NCI-H69 (cell line): ENCODE results near the gene MYBPC2.

Experiments
- DNase-seq: peaks from one replicate; lab custom pipeline; 2025; lab: John Stamatoyannopoulos, UW

MYBPC2 gene

DNA sequence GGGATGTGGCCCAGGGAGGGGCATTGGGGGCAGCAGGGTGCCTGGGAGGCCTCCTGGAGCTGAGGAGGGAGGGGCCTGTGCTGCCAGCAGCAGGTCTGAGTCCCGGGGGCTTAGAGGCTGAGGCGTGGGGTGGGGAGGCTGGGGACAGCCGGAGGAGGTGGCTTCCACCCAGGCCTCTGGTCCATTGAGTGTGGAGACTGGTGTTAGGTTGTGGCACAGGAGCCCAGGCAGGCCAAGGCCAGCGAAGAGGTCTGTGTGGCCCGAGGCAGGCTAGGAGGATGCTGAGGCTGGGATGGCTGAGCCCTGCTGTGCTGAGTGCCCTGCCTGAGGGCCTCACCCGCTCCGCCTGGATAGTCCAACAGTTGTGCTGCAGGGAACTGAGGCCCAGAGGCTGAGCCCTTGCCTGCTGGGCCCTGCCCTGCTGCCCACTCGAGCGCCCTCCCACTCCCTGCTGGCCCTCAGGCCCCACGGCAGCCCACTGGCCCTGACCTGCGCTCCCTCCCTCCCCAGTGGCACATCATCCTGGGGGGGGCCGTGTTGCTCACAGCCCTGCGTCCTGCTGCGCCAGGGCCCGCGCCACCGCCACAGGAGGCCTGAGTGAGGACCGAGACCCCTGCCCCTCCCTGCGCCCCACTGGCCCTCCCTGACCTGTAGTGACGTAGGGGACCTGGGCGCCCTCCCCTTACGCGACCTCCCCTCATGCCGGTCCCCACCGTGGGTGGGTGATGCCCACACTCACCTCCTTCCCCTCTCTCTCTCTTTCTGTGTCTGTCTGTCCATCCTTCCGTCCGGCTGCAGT lies 48.9 kb downstream of the MYBPC2 start:
- DNase-seq = no peak

DNA sequence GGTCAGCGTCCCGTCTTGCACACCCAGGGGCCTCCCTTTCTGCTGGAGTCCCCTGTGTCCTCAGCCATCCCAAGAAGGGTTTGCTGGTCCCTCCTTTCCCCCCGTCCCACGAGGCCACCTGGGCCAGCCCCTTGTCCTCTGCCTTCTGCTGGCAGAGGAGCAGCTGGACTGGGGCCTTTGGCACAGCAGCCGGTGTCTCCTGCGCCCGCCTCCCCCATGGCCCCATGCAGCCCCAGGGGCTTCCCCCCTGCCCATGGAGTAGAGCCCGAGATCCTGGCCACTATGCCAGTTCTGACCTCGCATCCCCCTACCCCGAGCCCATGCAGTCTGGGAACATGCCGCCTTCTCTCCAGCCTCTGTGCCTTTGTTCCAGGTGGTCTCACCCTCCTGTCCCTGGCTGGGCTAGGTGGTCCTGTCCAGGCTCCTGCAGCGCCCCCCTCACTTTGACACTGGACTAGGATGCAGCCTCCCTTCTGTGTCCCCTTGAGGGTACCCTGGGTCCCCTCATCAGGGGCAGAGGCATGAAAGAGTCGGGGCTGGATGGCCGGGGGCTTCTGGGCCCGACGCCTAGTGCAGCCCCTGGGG lies 49.7 kb downstream of the MYBPC2 start:
- no peak for DNase-seq

DNA sequence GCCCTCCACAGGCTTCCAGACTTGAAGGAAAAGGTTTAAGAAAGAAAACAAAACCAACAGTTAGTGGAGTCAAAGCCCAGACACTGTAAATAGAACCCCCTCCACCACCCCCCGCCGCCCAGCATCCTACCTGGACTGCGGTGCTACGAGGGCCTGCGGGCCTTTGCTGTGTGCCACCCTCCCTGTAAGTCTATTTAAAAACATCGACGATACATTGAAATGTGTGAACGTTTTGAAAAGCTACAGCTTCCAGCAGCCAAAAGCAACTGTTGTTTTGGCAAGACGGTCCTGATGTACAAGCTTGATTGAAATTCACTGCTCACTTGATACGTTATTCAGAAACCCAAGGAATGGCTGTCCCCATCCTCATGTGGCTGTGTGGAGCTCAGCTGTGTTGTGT lies 50.2 kb downstream of the MYBPC2 start:
- no peak for DNase-seq

DNA sequence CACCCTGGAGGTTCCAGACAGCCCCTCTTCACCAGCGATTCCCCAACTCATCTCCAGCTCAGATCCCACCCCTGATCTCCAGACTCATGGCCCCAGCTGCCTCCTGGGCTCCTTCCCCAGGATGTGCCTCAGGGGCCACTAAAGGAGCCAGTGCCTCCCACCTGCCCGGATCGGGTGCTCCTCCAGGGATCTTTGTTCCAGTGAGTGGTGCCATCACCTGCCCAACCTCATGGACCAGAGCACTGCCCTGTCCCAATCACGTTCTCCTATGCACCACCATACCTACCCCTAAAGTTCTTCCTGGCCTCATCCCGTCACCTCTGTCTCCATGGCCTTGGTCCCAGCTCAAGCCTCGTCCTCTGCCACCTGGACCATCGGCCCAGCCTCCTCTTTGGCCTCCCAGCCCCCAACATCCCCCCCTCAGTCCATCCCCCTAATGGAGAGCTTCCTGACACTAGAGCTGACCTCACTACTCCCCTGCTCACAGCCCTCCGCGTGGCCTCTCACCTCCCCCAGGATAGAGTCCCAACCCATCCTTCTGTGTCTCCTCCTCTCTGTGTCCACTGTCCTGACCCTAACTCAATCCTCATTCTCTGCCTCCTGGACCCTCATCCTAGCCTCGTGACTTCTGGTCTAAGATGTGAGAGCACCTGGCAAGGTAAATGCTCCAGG lies 52.7 kb downstream of the MYBPC2 start:
- DNase-seq = no peak

DNA sequence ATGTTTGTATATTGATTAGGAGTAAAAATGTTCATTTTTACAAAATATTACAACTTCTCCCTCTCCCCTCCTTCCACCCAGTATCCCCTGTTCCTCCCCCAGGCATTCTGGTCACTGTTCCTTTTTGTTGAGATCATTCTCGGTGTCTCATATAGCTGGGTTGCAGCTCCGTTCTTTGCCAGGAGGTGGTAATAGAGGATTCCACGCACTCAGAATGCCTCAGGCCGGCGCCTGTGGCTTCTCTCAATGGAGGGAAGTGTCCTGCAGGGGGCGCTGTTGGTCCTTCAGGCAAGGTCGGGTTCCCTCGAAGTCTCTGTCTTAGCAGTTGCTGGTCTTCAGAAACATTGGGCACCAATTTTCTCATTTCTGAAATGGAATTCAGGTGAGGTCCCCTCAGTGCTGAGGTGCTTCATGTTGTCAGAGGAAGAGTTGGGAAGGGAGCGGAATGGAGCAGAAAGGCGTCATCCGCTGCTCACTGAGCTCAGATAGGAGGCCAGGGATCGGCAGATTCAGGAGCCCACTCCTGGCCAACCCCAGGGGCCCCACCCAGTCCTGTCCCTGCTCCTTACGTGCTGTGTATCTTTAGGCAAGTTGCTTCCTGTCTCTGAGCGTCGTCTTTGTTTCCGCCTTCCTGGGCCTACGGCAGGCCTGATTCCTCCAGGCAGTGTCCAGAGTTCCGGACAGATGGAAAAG lies 54.3 kb downstream of the MYBPC2 start:
- peak; percentile 65 for DNase-seq

DNA sequence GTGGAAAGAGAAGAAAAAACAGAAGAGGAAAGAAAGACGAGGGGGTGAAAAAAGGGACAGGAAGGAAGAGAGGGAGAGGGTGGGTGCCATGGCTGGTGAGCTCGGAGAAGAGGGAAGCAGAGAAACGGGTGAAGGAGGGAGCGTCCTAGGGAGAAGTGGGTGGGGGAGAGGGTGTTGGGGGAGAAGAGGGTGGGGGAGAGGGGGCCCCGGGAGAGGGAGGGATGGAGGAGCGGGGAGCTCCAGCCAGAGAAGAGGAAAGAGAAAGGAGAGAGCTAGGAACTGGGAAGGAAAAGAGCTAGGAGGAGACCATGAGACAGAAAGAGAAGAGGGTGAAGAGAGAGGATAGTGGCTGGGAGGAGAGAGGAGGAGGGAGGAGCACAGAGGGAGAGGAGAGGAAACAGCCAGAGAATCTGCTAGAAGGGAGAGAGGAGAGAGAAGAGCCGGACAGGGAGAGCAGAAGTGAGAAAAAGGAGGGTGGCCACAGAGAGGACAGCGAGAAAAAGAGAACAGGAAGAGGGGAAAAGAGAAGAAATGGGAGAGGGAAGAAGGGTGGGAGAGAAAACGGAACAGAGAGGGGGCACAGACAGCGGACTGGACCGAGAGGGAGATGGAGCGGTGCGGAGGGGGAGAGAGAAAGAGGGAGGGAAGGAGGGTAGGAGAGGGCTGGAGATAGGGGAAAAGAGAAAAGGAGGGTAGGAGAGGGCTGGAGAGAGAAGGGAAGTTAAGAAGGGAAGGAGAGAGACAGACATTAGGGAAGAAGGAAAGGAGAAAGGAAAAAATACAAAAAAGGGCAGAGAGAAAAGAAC lies 55.9 kb downstream of the MYBPC2 start:
- DNase-seq = no peak

DNA sequence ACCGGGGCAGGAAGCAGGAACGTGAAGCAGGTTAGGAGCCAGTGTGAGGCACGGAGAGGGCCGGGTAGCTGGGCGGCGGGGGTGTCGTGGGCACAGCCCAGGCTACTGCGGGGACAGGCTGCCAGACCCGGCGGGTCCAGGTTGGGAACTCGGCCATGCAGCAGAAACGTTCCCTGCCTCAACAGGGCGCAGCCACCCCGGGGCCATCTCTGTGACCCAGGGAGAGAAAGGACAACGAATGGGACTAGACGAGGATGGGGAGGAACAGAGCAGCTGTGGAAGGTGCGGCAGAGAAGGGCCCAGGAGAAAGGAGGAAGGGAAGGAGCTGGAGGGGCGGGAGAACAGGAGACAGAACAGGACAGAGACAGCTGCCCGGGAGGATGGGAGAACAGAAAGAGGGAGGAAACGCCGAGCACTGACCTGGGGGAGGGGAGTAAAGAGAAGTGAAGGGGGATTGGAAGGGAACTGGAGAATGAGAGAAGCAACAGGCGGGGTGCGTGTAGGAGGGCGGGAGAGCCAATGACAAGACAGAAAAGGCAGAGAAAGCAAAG lies 56.8 kb downstream of the MYBPC2 start:
- no peak for DNase-seq

DNA sequence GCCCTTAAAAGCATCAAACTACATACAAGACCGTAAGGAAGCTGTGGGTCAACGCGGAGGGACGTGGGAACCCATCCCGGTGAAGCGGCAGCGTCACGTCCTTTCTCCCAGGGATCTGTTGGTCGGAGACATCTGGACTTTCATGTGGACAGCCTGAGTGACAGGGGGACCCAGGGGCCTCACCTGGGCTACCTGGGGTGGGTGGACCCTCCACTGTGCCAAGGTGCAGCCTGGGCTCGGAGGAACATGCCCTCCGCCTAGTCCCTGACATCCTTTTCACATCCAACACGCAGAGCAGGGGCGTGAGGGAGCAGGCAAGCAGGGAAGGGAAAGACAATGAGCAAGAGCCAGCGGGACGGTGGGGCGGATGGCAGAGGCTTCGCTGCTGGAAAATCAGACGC lies 57.7 kb downstream of the MYBPC2 start:
- no peak for DNase-seq

DNA sequence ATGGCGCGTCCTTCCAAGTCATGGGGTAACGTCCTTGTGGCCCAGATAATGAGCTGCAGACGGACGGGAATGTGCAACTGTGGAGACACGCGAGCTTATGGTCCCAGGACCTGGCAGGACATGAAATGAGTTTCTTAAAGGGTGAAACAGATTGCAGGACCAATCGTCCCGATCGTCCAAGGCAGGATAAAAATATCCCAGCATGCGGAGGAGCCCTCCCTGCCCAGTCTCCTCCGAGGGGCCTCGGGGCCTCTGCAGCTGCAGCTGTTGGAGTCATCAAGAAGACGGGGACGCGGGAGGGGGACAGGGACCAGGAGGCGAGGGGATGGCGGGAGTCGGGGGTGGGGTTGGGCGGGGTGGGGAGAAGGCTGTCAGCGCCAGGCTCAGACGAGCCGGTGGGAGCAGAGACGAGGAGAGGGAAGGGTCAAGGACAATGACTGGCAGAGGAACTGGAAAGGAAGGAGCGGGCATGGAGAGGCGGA lies 58.3 kb downstream of the MYBPC2 start:
- DNase-seq = no peak

DNA sequence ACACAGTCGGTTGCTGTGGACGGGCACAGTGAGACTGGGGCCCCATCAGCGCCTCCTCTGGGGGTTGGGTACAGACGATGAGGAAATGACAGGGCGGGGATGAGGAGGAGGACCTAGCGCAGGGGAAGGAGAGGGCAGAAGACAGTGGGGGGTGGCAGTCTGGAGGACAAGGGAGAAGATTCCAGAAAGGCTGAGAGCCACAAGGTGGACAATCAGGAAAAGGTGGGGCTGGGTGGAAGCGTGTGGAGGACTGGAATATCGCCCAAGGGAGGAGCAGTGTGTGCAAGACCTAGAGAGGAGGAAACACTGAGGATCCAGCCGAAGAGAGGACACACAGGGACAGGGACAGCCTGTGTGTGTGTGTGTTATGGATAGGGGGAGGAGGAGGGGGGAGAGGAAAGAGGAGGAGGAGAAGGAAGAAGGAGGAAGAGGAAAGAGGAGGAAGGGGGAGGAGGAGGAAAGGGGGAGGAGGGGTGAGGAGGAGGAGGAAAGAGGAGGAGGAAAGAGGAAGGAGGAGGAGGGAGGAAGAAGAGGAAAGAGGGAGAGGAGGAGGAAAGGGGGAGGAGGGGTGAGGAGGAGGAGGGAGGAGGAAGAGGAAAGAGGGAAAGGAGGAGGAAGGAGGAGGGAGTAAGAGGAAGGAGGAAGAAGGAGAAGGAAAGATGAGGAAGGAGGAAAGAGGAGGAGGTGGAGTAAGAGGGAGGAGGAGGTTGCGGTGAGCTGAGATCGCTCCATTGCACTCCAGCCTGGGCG lies 59.8 kb downstream of the MYBPC2 start:
- peak; percentile 42 for DNase-seq

DNA sequence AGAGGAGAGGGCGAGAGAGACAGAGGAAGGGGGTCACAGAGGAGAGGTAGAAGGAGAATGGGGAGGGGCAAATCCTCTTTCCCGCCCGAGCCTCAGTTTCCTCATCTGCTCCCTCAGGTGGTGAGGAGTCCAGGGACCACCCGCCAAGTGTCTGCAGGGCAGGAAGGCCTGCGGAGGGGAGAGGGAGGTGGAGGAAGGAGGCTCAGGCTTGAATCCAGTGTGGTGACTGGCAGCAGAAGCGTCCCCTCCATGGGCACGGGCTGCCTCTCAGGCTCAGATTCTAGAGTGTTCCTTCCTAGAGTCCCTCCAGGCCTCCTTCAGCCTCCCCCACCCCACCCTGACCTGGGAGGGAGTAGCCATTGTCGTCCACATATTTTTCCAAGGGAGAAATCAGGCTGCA lies 60.5 kb downstream of the MYBPC2 start:
- DNase-seq = no peak

DNA sequence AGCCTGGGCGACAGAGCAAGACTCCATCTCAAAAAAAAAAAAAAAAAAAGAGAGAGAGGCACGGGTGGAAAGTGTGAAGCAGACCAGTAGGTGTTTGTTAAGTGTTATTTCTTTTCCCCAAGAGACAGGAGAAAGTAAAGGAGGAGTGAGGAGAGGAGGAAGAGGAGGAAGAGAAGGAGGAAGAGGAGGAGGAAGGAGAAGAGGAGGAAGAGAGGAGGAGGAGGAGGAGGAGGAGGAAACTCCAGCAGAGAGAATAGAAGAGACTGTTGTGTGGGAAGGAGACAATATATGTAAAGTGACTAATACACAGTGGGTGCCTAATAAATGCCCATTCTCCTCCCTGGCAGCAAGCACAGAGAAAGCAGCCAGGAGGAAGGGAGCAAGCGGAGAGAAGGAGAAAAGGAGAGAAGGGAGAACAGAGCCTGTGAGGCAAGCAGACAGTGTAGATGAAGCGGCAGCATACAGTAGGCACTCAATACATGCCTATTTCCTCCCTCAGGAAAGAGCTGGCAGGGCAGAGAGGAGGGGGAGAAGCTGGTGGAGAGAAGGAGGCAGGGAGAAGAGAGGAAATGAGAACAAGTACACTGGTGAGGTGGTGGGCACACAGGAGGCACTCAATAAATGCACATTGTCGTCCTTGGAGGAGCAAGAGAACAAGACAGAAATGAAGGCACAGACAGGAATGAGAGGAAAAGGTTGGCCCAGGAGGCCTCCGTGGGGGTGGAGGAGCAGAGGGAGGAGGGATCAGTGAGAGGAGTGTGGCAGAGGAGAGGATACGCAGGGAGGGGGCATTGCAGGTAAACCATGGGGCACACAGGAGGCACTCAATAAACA lies 61.7 kb downstream of the MYBPC2 start:
- DNase-seq = no peak

DNA sequence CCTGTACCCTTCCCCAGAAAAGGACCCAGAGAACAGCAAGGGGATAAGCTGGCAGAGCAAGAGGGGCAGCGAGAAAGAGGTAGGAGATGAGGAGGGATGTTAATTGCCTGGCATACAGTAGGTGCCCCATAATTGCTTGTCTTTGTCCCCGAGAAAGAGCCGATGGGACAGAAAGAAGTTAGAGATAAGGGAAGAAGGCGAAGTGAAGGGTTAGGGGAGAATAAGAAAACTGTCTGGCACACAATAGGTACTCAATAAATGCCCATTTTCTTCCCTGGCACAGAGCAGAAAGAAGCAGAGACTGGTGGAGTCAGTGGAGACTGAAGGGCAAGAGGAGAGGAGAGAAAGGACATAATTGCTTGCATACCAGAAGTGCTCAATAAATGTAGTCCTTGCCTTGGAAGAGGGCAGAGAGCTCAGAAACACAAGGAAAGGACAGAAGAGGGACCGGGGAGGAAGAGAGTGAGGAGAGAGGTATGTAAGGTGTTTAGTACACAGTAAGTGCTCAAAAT lies 62.4 kb downstream of the MYBPC2 start:
- no peak for DNase-seq

DNA sequence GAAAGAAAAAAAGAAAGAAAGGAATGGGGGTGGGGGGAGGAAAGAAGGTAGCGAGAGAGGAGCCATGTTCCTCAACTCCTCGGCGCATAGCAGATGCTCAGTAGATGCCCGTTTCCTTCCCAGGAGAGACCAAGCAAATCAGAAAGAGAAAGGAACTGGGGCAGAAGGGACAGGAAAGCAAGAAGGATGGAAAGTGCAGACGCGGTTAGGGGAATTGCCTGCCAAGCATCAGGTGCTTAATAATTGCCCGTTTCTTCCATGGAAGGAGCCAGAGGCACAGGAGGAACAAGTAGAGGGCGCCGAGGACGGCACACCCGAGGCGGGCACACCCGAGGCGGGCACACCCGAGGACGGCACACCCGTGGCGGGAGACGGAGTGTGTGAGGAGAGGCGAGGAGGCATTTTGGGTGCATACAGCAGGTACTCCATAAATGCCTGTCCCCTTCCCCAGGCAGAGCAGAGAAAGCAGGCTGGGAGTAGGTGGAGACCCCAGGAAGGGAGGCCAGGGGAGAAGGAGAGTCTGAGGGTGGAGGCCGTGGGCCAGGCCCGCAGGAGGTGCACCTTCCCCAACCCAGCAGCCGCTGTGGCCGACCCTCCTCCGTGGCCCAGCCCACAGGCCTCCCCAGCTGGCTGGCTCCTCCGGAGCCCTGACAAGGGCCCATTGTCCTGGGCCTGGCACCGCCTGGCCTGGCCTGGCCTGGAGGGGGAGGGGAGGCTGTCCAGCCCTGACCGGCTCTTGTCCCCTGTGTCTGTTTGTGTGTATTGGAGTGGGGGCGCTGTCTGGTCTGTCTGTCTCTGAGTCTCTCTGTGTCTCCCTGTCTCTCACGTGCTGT lies 63.7 kb downstream of the MYBPC2 start:
- peak; percentile 9 for DNase-seq

DNA sequence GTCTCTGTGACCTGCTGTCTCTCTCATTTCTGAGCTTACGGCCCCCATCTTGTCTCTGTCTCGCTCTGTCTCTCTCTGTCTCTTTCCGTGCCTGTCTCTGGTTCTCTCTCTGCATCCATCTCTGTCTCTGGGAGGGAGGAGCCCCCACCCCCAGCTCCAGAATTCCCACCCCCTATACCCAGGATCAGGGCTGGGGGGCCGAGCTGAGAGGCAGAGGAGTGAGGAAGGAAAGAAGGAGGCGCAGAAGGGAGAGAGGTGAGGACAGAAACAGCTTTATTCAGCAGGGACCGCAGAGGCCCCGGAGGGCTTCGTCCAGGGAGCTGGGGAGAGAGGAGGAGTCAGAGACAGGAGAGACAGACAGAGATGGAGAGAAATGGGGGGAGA lies 64.3 kb downstream of the MYBPC2 start:
- no peak for DNase-seq

DNA sequence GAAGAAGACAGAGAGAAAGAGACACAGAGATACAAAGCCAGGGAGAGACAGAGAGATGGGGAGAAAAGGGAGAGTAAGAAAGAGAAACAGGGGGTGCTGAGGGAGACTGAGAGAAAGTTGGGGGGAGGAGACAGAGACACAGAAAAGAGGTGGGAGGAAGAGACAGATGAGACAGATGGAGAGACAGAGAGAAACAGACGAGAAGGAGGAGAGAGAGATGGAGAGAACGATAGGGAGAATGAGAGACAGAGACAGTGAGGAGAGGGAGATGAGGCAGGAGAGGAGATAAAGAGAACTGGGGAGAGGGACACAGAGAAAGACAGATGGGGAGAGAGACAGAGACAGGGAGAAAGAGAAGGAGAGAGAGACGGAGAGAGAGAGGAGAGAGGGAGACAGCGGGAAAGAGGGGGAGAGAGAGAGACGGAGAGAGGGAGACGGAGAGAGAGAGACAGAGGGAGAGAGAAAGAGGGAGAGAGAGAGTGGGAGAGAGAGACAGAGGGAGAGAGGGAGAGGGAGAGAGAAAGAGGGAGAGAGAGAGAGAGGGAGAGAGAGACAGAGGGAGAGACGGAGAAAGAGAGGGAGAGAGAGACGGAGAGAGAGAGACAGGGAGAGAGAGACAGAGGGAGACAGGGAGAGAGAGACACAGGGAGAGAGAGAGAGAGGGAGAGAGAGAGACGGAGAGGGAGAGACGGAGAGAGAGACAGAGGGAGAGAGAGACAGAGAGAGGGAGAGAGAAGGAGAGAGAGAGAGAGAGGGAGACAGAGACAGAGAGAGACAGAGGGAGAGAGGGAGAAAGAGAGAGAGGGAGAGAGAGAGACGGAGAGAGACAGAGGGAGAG lies 65.7 kb downstream of the MYBPC2 start:
- DNase-seq = no peak

DNA sequence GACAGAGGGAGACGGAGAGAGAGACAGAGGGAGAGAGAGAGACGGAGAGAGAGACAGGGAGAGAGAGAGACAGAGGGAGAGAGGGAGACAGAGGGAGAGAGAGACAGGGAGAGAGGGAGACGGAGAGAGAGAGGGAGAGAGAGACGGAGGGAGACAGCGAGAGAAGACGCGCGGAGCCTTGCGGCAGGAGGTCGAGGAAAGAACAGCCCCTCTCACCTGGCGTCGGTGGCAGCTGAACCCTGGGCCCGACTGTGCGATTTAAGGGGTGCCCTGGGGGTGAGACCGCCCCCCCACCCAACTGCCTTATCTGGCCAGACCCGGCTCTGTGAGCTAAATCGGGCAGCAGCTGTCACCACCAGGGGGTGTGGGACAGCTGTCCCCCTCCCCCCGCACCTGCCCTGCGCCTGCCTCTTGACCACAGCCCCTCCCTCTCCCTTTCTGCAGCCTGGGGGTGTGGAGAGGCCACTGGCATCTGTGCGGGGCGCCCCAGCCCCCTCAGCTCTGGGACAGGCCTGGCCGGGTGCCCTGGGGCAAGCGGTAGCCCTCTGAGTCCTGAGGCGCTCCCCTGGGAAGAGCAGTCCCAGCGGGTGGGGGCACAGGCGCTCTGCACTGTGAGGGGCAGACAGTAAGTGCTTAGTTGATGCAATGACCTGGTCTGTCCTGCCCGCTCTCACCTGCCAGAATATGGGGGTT lies 67.5 kb downstream of the MYBPC2 start:
- peak; percentile 71 for DNase-seq
